Measurements from ENCODE around the gene NPR2. TPM values are rescaled to one million over a fixed set of nuclear protein-coding genes. Genes with fewer than 3 reads are reported as not detected.

The NPR2 gene
- total and polyA plus RNA-seq, 3 experiments from 2014 or later = 0.26 to 8.6 (median 5.2) TPM

DNA sequence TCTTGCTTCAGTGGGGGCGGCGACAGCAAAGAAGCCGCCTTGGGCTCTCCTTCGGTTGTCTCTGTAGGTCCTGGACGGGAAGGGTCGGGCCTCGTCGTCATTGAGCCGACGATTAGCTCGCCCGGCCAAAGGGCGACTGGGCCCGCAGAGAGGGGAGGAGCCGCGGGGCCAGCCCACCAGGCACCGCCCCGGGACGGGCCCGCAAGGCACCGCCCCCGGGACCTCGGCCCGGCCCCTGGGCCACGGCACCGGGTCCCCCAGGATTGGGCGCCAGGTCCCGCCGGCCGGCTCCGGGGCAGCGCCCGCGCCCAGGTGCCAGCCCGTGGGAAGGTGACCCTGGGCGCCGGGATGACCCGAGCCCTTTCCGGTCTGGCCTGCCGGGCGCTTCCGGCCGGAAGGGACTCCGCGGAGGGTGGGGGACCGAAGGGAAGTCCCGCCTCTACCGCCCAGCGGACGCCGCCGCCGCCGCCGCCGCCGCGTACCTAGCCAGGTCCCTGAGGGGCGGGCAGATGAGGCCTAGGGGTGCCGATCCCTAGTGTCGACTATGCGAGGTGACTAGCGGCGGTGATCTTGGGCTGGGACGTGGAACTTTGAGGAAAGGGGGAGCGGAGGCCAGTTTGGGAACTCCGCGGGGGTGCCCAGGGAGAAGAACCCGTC, 42.4 kb upstream of the NPR2 start, which contains the start of the genes GBA2 and RGP1:
Gene GBA2 (minus strand): TSS at position 371 of the 657 bp plus-strand sequence. CDS start 524 bp downstream, outside the sequence.
Gene RGP1 (plus strand): TSS at position 430 of the 657 bp plus-strand sequence. CDS start 469 bp downstream, outside the sequence.
- Mint-ChIP-seq H3K36me3 (peaks cover 5 to 63% (median 11%) of the 10 kb centered on the region in 3 donors), H3K27ac (peak within 1 kb of the TSS; percentile 83 to 98 (median 93)), H3K4me3 (peak within 1 kb of the TSS; percentile 91 to 98 (median 96)), H3K9me3 (no peaks in the 10 kb centered on the region), H3K27me3 (no peaks in the 10 kb centered on the region), H3K4me1 (peaks cover 36 to 67% (median 44%) of the 10 kb centered on the region in 3 donors)
- H3K4me1 ChIP-seq (ENCODE audit: insufficient read depth, low read length) = peaks cover 38% of the 10 kb centered on the region
- no peaks in the 10 kb centered on the region for H3K9me3 ChIP-seq (ENCODE audit: low read length)
- H3K4me3 ChIP-seq (ENCODE audit: low read length) = peak within 1 kb of the TSS; percentile 88
- peaks cover 42% of the 10 kb centered on the region for H3K36me3 ChIP-seq (ENCODE audit: insufficient read depth, low read length)
- peak within 1 kb of the TSS; percentile 75 for H3K27ac ChIP-seq (ENCODE audit: low read depth, low read length)
- peak; percentile 59 to 79 (median 66) for DNase-seq
- H3K27me3 ChIP-seq (ENCODE audit: insufficient read depth, low read length, poor library complexity, severe bottlenecking) = no peaks in the 10 kb centered on the region
- POLR2A ChIA-PET = interaction anchor here (0.8 to 3.4 kb wide), 8 partner anchors 11 to 677 kb away, joined by 3 to 45 read pairs (median 5); partner anchors contain the start of genes CREB3, TESK1, TLN1 and VCP
- CTCF ChIA-PET = interaction anchor here (0.6 to 5.4 kb wide), 14 partner anchors 6 to 145 kb away, joined by 3 to 68 read pairs (median 7); partner anchors contain the start of genes CCDC107, CREB3, MSMP and RMRP

DNA sequence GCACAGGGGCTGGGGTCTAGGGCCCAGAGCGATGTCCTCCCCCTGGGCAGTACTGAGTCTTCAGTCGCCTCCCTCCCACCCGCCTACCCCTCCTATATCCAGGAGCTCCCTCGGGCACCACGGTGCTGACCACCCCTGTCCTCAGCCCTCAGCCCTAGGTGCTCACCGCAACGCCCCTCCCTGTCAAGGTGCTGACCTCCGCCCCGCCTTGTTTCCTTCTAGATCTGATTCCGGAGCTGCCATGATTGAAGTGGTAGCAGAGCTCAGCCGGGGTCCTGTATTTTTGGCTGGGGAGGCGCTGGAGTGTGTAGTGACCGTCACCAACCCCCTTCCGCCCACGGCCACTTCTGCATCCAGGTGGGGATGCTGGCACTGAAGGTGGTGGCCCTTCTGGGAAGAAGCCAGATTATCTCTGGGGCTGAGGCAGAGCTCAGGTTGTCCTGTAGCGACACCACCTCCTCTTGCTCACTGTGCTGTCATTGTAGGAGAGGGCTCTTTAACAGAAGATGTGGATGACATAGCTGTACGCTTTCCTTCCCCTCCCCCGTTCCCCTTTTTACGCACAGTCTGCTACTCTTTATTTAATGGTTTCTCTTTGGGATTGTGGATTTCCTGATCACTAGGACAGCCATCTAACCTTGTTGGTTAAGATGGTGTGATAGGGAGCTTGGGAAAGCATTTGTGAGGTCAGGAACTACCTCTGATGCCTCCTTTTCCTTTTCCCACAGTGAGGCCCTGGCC, 41.7 kb upstream of the NPR2 start:
- Mint-ChIP-seq H3K36me3 (peaks cover 5 to 58% (median 11%) of the 10 kb centered on the region in 3 donors), H3K9me3 (no peaks in the 10 kb centered on the region), H3K27me3 (no peaks in the 10 kb centered on the region), H3K27ac (peak overlapping the region; percentile 83 to 98 (median 93)), H3K4me3 (peak overlapping the region; percentile 91 to 98 (median 95)), H3K4me1 (peaks cover 36 to 62% (median 44%) of the 10 kb centered on the region in 3 donors)
- peaks cover 36% of the 10 kb centered on the region for H3K36me3 ChIP-seq (ENCODE audit: insufficient read depth, low read length)
- no peaks in the 10 kb centered on the region for H3K9me3 ChIP-seq (ENCODE audit: low read length)
- POLR2A ChIA-PET = interaction anchor here (0.6 to 3.4 kb wide), 5 partner anchors 12 to 145 kb away, joined by 3 to 45 read pairs (median 8); partner anchors contain the start of genes CREB3, TESK1 and TLN1
- CTCF ChIA-PET = interaction anchor here (0.7 to 5.4 kb wide), 13 partner anchors 11 to 146 kb away, joined by 3 to 68 read pairs (median 4); partner anchors contain the start of genes CCDC107, CREB3, RMRP and TLN1
- H3K4me3 ChIP-seq (ENCODE audit: low read length) = peak overlapping the region; percentile 88
- H3K27ac ChIP-seq (ENCODE audit: low read depth, low read length) = peak overlapping the region; percentile 75
- peak in 3 of 5 donors; percentile 33 to 65 (median 53) for DNase-seq
- H3K4me1 ChIP-seq (ENCODE audit: insufficient read depth, low read length) = peaks cover 38% of the 10 kb centered on the region
- H3K27me3 ChIP-seq (ENCODE audit: insufficient read depth, low read length, poor library complexity, severe bottlenecking) = no peaks in the 10 kb centered on the region

- Histone ChIP-seq H3K9me3 (ENCODE audit: low read length) (no peaks in the 10 kb centered on the region), H3K27ac (ENCODE audit: low read depth, low read length) (peak overlapping the region; percentile 75), H3K4me1 (ENCODE audit: insufficient read depth, low read length) (peaks cover 38% of the 10 kb centered on the region), H3K27me3 (ENCODE audit: insufficient read depth, low read length, poor library complexity, severe bottlenecking) (no peaks in the 10 kb centered on the region), H3K4me3 (ENCODE audit: low read length) (peak overlapping the region; percentile 88), H3K36me3 (ENCODE audit: insufficient read depth, low read length) (peaks cover 35% of the 10 kb centered on the region)
- Mint-ChIP-seq H3K9me3 (no peaks in the 10 kb centered on the region), H3K4me1 (peaks cover 36 to 63% (median 44%) of the 10 kb centered on the region in 3 donors), H3K4me3 (peak overlapping the region; percentile 91 to 98 (median 95)), H3K27me3 (no peaks in the 10 kb centered on the region), H3K27ac (peak overlapping the region; percentile 83 to 98 (median 93)), H3K36me3 (peaks cover 5 to 58% (median 11%) of the 10 kb centered on the region in 3 donors)
- CTCF ChIA-PET = interaction anchor here (0.7 to 5.4 kb wide), 10 partner anchors 10 to 142 kb away, joined by 3 to 68 read pairs (median 4); partner anchors contain the start of genes CCDC107, CREB3, RMRP and TLN1
- no peak for DNase-seq
- POLR2A ChIA-PET = interaction anchor here (2.3 to 3.4 kb wide), 3 partner anchors 12 to 146 kb away, joined by 8 to 45 read pairs (median 11); partner anchors contain the start of genes CREB3, TESK1 and TLN1
Measured at GRCh38 chr9:35750256-35750531, 41.2 kb upstream of the NPR2 start.

- CTCF ChIA-PET = interaction anchor here (0.8 kb wide), 1 partner anchor 21 kb away, joined by 3 read pairs; the partner anchor contains the start of genes CREB3 and TLN1
- Histone ChIP-seq H3K27me3 (ENCODE audit: insufficient read depth, low read length, poor library complexity, severe bottlenecking) (no peaks in the 10 kb centered on the region), H3K36me3 (ENCODE audit: insufficient read depth, low read length) (peaks cover 35% of the 10 kb centered on the region), H3K4me3 (ENCODE audit: low read length) (no peak overlapping the region), H3K27ac (ENCODE audit: low read depth, low read length) (no peak overlapping the region), H3K4me1 (ENCODE audit: insufficient read depth, low read length) (peaks cover 30% of the 10 kb centered on the region), H3K9me3 (ENCODE audit: low read length) (no peaks in the 10 kb centered on the region)
- Mint-ChIP-seq H3K27ac (peak overlapping the region in 2 of 8 donors; percentile 81 to 86), H3K36me3 (peaks cover 5 to 59% (median 11%) of the 10 kb centered on the region in 3 donors), H3K4me3 (peak overlapping the region in 2 of 7 donors; percentile 24 to 47), H3K27me3 (no peaks in the 10 kb centered on the region), H3K4me1 (peaks cover 30 to 62% (median 40%) of the 10 kb centered on the region in 3 donors), H3K9me3 (no peaks in the 10 kb centered on the region)
- POLR2A ChIA-PET = no interaction called here
- DNase-seq = no peak
Measured at GRCh38 chr9:35753466-35753865, 37.9 kb upstream of the NPR2 start.

- Histone ChIP-seq H3K4me1 (ENCODE audit: insufficient read depth, low read length) (peaks cover 33% of the 10 kb centered on the region), H3K9me3 (ENCODE audit: low read length) (no peaks in the 10 kb centered on the region), H3K36me3 (ENCODE audit: insufficient read depth, low read length) (peaks cover 35% of the 10 kb centered on the region), H3K27me3 (ENCODE audit: insufficient read depth, low read length, poor library complexity, severe bottlenecking) (no peaks in the 10 kb centered on the region), H3K4me3 (ENCODE audit: low read length) (no peak within 1 kb of the TSS), H3K27ac (ENCODE audit: low read depth, low read length) (no peak within 1 kb of the TSS)
- no peak for DNase-seq
- Mint-ChIP-seq H3K9me3 (no peaks in the 10 kb centered on the region), H3K27me3 (no peaks in the 10 kb centered on the region), H3K4me1 (peaks cover 36 to 68% (median 44%) of the 10 kb centered on the region in 3 donors), H3K36me3 (peaks cover 5 to 56% (median 11%) of the 10 kb centered on the region in 3 donors), H3K27ac (peak within 1 kb of the TSS in 6 of 8 donors; percentile 11 to 92 (median 82)), H3K4me3 (peak within 1 kb of the TSS in 2 of 7 donors; percentile 24 to 96)
- ChIA-PET POLR2A (interaction anchor here (0.6 kb wide), 2 partner anchors 80 to 143 kb away, joined by 4 to 9 read pairs; no protein-coding TSS in a partner anchor), CTCF (interaction anchor here (0.6 to 3.5 kb wide), 3 partner anchors 8 to 36 kb away, joined by 3 to 28 read pairs (median 3); no protein-coding TSS in a partner anchor)
Measured at GRCh38 chr9:35754264-35754663, 37.1 kb upstream of the NPR2 start, which contains the start of gene MSMP. Gene MSMP (minus strand): TSS chr9:35754276. CDS start chr9:35754129, 147 bp downstream.

DNA sequence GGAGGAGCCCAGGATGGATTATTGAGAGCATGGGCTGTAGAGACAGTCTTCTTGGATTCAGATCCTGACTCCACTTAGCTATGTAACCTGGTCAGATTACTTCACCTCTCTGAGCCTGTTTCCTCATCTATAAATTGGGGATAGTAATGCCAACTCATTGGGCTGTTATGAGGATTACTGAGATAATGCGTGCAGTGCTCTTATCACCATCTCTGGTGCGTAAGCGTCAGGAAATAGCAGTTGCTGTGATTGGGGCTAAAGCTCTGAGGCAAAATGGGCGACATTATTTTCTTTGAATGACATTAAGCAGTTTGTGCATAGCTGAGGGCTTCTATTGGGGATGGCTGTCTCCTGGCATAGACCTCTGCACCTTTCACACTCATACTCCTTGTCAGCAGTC, 36.3 kb upstream of the NPR2 start:
- H3K4me3 Mint-ChIP-seq = peak overlapping the region in 5 of 7 donors; percentile 12 to 96 (median 32)
- H3K4me1 ChIP-seq (ENCODE audit: insufficient read depth, low read length) = peaks cover 28% of the 10 kb centered on the region
- peak overlapping the region in 6 of 8 donors; percentile 39 to 92 (median 56) for H3K27ac Mint-ChIP-seq
- CTCF ChIA-PET = interaction anchor here (1.0 to 4.6 kb wide), 6 partner anchors 8 to 150 kb away, joined by 3 to 28 read pairs (median 10); partner anchors contain the start of gene TESK1
- peaks cover 36 to 67% (median 43%) of the 10 kb centered on the region in 3 donors for H3K4me1 Mint-ChIP-seq
- H3K4me3 ChIP-seq (ENCODE audit: low read length) = no peak overlapping the region
- H3K27ac ChIP-seq (ENCODE audit: low read depth, low read length) = no peak overlapping the region
- H3K36me3 ChIP-seq (ENCODE audit: insufficient read depth, low read length) = peaks cover 35% of the 10 kb centered on the region
- no peaks in the 10 kb centered on the region for H3K27me3 ChIP-seq (ENCODE audit: insufficient read depth, low read length, poor library complexity, severe bottlenecking)
- H3K9me3 Mint-ChIP-seq = no peaks in the 10 kb centered on the region
- peaks cover 5 to 49% (median 11%) of the 10 kb centered on the region in 3 donors for H3K36me3 Mint-ChIP-seq
- POLR2A ChIA-PET = interaction anchor here (0.6 kb wide), 1 partner anchor 79 kb away, joined by 9 read pairs; no protein-coding TSS in a partner anchor
- DNase-seq = no peak
- H3K9me3 ChIP-seq (ENCODE audit: low read length) = no peaks in the 10 kb centered on the region
- H3K27me3 Mint-ChIP-seq = no peaks in the 10 kb centered on the region
